Right lobe of liver (tissue), 6 donors: ENCODE results near the gene MNX1. TPM values are rescaled to one million over a fixed set of nuclear protein-coding genes. Genes with fewer than 3 reads are reported as not detected.

ENCODE experiments used
- ATAC-seq, 4 donors: fragments of 200-7000 bp; cut with Tn5 transposase; one replicate each; pipeline ENCODE4 v1.9.1; 2020; ENCODE audit warnings: mild to moderate bottlenecking in 4 of 4, moderate library complexity in 4 of 4
- DNase-seq, 3 donors: peaks; one replicate each; pipeline ENCODE4 v3.0.0-alpha.2; 2020
- H3K27ac ChIP-seq, 3 donors: fragments of 200-600 bp; one replicate each; pipeline ENCODE4 v1.8.0; 2022
- H3K27me3 ChIP-seq, 2 donors: fragments of 200-600 bp; one replicate each; pipeline ENCODE4 v1.8.0; 2022
- H3K36me3 ChIP-seq, 4 donors: fragments of 200-600 bp; sonication (generic) in 1 of 4; one replicate each; pipeline versions ENCODE4 v1.5.1 to v1.8.0; 2017 to 2022; ENCODE audit warnings: control low read depth in 1 of 4
- H3K4me1 ChIP-seq, 4 donors: fragments of 200-600 bp; sonication (generic) in 1 of 4; one replicate each; pipeline versions ENCODE4 v1.5.1 to v1.8.0; 2017 to 2022; ENCODE audit warnings: control low read depth in 1 of 4
- H3K4me3 ChIP-seq, 3 donors: fragments of 200-600 bp; one replicate each; pipeline ENCODE4 v1.8.0; 2022
- H3K9me3 ChIP-seq, 4 donors: fragments of 200-600 bp; sonication (generic) in 1 of 4; one replicate each; pipeline versions ENCODE4 v1.5.1 to v1.8.0; 2017 to 2022; ENCODE audit warnings: control low read depth in 1 of 4
- POLR2A ChIP-seq: fragments of 450-650 bp; IDR thresholded peaks from one replicate; pipeline ENCODE4 v1.6.1; 2017; ENCODE audit warnings: antibody characterized with exemption, mild to moderate bottlenecking
- WGBS: methylation state at CpG from one replicate; pipeline ENCODE4 v1.1.6; 2018; ENCODE audit warnings: low coverage, low lambda C conversion rate; ENCODE audit not compliant: insufficient coverage; ENCODE audit errors: missing lambda C conversion rate; 5-methylcytosine and 5-hydroxymethylcytosine counted together
- intact Hi-C, 2 donors: fragments of 100-400 bp; cut with DNase I; formaldehyde crosslinking; loops; one replicate each; pipeline versions ENCODE4 v1.11.2 to v1.14.1; 2022
- total RNA-seq, 6 experiments: library from RNA; depleted of rRNA in 2 of 6; stranded (reverse); fragments of >200 nt in 2 of 6; fragmentation: NEBNext Ultra II Directional in 3 of 6; extraction: Animal tissue kit (Norgen Biotek cat#: 25700) in 3 of 6; gene quantifications; one replicate each; pipeline versions ENCODE4 v1.1.0 to v1.2.4, GENCODE V29; 2016 to 2023
- TF ChIP-seq, protein P1 (sequence below), 4 donors: fragments of 200-600 bp in 3 of 4; fragments of 450-650 bp in 1 of 4; IDR thresholded peaks; one replicate each; pipeline versions ENCODE4 v1.5.1 to v1.8.0; 2016 to 2022; ENCODE audit warnings: antibody characterized with exemption in 4 of 4, mild to moderate bottlenecking in 2 of 4
- donor health status: DM: no; HTN: yes; CAD: no.
- donor health status: DM: no; HTN: no; CAD: no.
- donor health status: DM: no; HTN: no; CAD: no.
- donor health status: DM: no; HTN: yes; CAD: no.
- donor health status: DM: no; HTN: yes; CAD: no.

Gene MNX1
- total RNA-seq, 6 experiments from 2014 or later: not detected

DNA sequence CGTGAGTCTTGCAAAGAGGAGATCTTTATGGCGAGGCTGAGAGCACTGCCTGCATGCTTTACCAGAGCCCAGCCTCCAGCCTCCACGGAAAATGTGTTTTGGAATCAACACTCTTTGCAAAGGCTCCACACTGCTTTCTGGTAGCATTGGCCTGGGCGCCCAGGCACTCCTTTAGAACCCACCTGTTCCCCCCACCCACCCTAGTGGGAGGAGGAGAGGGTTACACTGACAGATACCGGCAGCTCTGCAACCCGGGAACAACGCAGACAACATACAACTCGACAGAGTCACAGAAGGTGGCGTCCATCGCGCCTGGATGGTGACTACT is 5.5 kb upstream of the MNX1 start:
- peaks cover 0 to 11% (median 1%) of the 10 kb centered on the region in 4 donors for H3K4me1 ChIP-seq
- H3K27ac ChIP-seq: no peak overlapping the region
- no peak for TF ChIP-seq POLR2A
- TF ChIP-seq, protein P1, sequence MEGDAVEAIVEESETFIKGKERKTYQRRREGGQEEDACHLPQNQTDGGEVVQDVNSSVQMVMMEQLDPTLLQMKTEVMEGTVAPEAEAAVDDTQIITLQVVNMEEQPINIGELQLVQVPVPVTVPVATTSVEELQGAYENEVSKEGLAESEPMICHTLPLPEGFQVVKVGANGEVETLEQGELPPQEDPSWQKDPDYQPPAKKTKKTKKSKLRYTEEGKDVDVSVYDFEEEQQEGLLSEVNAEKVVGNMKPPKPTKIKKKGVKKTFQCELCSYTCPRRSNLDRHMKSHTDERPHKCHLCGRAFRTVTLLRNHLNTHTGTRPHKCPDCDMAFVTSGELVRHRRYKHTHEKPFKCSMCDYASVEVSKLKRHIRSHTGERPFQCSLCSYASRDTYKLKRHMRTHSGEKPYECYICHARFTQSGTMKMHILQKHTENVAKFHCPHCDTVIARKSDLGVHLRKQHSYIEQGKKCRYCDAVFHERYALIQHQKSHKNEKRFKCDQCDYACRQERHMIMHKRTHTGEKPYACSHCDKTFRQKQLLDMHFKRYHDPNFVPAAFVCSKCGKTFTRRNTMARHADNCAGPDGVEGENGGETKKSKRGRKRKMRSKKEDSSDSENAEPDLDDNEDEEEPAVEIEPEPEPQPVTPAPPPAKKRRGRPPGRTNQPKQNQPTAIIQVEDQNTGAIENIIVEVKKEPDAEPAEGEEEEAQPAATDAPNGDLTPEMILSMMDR (IDR thresholded peaks at IDR 0.05): no peak
- WGBS: 5% methylated on average over 10 of the region's 11 CpGs
- no peak for ATAC-seq
- H3K9me3 ChIP-seq: no peaks in the 10 kb centered on the region
- no peaks in the 10 kb centered on the region for H3K36me3 ChIP-seq
- H3K27me3 ChIP-seq: peaks cover 8 to 40% of the 10 kb centered on the region in 2 donors
- no peak for DNase-seq
- no peak overlapping the region for H3K4me3 ChIP-seq
- intact Hi-C loops: no loop called here

- Histone ChIP-seq H3K27me3 (peaks cover 3 to 38% of the 10 kb centered on the region in 2 donors), H3K4me1 (peaks cover 0 to 12% (median 0%) of the 10 kb centered on the region in 4 donors), H3K4me3 (no peak overlapping the region), H3K9me3 (no peaks in the 10 kb centered on the region), H3K36me3 (no peaks in the 10 kb centered on the region), H3K27ac (no peak overlapping the region)
- WGBS: 12% methylated on average over 4 of the region's 12 CpGs
- intact Hi-C loops: no loop called here
- ATAC-seq (no peak), DNase-seq (no peak)
- no peak for TF ChIP-seq POLR2A
These were observed 4.4 kb upstream of the MNX1 start for GRCh38 chr7:157014635-157015555.

- H3K36me3 ChIP-seq: no peaks in the 10 kb centered on the region
- WGBS: 21% methylated on average over 12 of the region's 13 CpGs
- H3K27ac ChIP-seq: no peak overlapping the region
- H3K9me3 ChIP-seq: no peaks in the 10 kb centered on the region
- H3K27me3 ChIP-seq: peaks cover 3 to 36% of the 10 kb centered on the region in 2 donors
- DNase-seq (no peak), ATAC-seq (no peak)
- no peak overlapping the region for H3K4me3 ChIP-seq
- H3K4me1 ChIP-seq: peaks cover 0 to 12% (median 0%) of the 10 kb centered on the region in 4 donors
- TF ChIP-seq, protein P1 (IDR thresholded peaks at IDR 0.05): no peak
- TF ChIP-seq POLR2A: no peak
- intact Hi-C loops: no loop called here
These were observed 3.4 kb upstream of the MNX1 start for GRCh38 chr7:157013602-157014549.

DNA sequence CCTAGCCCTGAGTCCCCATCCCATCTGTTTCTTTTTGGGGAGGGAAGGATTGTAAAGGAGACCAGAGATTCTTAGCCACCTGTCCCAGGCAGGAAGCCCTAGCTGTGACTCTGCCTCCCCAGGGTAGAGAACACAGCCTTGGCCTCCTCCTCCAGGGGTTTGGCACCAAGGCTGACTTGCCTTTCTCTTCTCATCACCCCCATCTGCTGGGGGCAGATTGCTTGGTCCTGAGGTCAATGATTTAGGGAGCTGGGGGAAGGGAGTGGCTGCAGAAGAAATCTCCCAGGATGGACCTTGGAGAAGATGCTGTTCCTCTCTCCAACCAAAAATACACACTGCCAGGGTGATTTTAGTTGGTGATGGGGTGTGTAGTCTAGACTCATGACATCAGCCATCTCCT is 2.6 kb upstream of the MNX1 start:
- intact Hi-C loops: no loop called here
- no peaks in the 10 kb centered on the region for H3K36me3 ChIP-seq
- DNase-seq: no peak
- ATAC-seq: no peak
- H3K4me1 ChIP-seq: peaks cover 0 to 12% (median 0%) of the 10 kb centered on the region in 4 donors
- peaks cover 3 to 34% of the 10 kb centered on the region in 2 donors for H3K27me3 ChIP-seq
- H3K4me3 ChIP-seq: no peak overlapping the region
- no peaks in the 10 kb centered on the region for H3K9me3 ChIP-seq
- H3K27ac ChIP-seq: no peak overlapping the region
- TF ChIP-seq, protein P1 (IDR thresholded peaks at IDR 0.05): no peak
- TF ChIP-seq POLR2A: no peak
